Stimulated activated CD4-positive, alpha-beta T cell treated with anti-CD3 and anti-CD28 coated beads, TNF-alpha, amount 100 ng/mL, for 24 hours (primary cell): Measurements from ENCODE around the gene DENR.
A peak's percentile ranks its signal among the peaks of the same experiment; 100 is the strongest.
"Not testable (repeated sequence)": the region's sequence is repeated elsewhere in the genome, so short reads cannot be mapped to it uniquely, and the experiment has no call there.

Experiments used
- DNase-seq, 3 experiments: peaks; one replicate each; pipeline ENCODE4 v3.0.0-alpha.2; 2020; ENCODE audit warnings: low read depth in 3 of 3

The DENR gene

GRCh38 chr12:122752464-122753318, at the start of gene DENR:
Gene DENR (plus strand): TSS chr12:122752824. CDS start chr12:122753702, 878 bp downstream.
- peak; percentile 99 to 100 (median 99) for DNase-seq

GRCh38 chr12:122702890-122703611, 49.6 kb upstream of the DENR start, which contains the start of gene HCAR2:
Gene HCAR2 (minus strand): TSS chr12:122703357. CDS start chr12:122703283, 74 bp downstream.
- DNase-seq: not testable (repeated sequence)

GRCh38 chr12:122703841-122704240, 48.8 kb upstream of the DENR start:
- not testable (repeated sequence) for DNase-seq

GRCh38 chr12:122709287-122709686, 43.3 kb upstream of the DENR start:
- not testable (repeated sequence) for DNase-seq

- not testable (repeated sequence) for DNase-seq
These were observed 42.3 kb upstream of the DENR start for GRCh38 chr12:122710341-122710740.

- DNase-seq: not testable (repeated sequence)
These were observed 41.4 kb upstream of the DENR start for GRCh38 chr12:122711266-122711665.

- DNase-seq: not testable (repeated sequence)
These were observed 39.0 kb upstream of the DENR start for GRCh38 chr12:122713491-122714188.

GRCh38 chr12:122715211-122715610, 37.4 kb upstream of the DENR start:
- DNase-seq: not testable (repeated sequence)

GRCh38 chr12:122716658-122717057, 36.0 kb upstream of the DENR start, which contains the start of gene HCAR3:
Gene HCAR3 (minus strand): TSS chr12:122716811. CDS start chr12:122716737, 74 bp downstream.
- DNase-seq: not testable (repeated sequence)

GRCh38 chr12:122721057-122721545, 31.5 kb upstream of the DENR start:
- DNase-seq: no peak

- DNase-seq: no peak
These were observed 30.2 kb upstream of the DENR start for GRCh38 chr12:122722387-122722786.

- no peak for DNase-seq
These were observed 27.9 kb upstream of the DENR start for GRCh38 chr12:122724641-122725243.

- DNase-seq: no peak
These were observed 27.1 kb upstream of the DENR start for GRCh38 chr12:122725452-122726079.

- DNase-seq: no peak
These were observed 26.5 kb upstream of the DENR start for GRCh38 chr12:122726080-122726558.

- no peak for DNase-seq
These were observed 22.9 kb upstream of the DENR start for GRCh38 chr12:122729583-122730214.

- DNase-seq: peak in 1 of 3 experiments; percentile 64
These were observed 22.2 kb upstream of the DENR start, which contains the start of gene HCAR1 for GRCh38 chr12:122730215-122731014. Gene HCAR1 (minus strand): TSS chr12:122730844. CDS start chr12:122730339, 505 bp downstream.

GRCh38 chr12:122732170-122732569, 20.5 kb upstream of the DENR start:
- no peak for DNase-seq

- DNase-seq: no peak
These were observed 20.0 kb upstream of the DENR start for GRCh38 chr12:122732611-122733010.

GRCh38 chr12:122738571-122738970, 14.1 kb upstream of the DENR start:
- DNase-seq: no peak
